H1 (cell line): Measurements from ENCODE around the gene RPS15. TPM values are rescaled to one million over a fixed set of nuclear protein-coding genes. Genes with fewer than 3 reads are reported as not detected.

Experiments used
- CHD7 ChIP-seq: fragments of 300-600 bp; sonication (generic); IDR thresholded peaks from 2 replicates; pipeline ENCODE4 v1.7.1; 2012; ENCODE audit warnings: low read length, moderate library complexity, mild to moderate bottlenecking, inconsistent platforms; ENCODE audit not compliant: insufficient replicate concordance
- CREB1 ChIP-seq: IDR thresholded peaks from 2 replicates; pipeline ENCODE4 v1.6.1; 2012; ENCODE audit warnings: inconsistent platforms
- CTCF ChIP-seq, 3 experiments: IDR thresholded peaks; 1 replicate in 2 of 3; 2 replicates in 1 of 3; pipeline versions ENCODE4 v1.5.1 to v1.6.1; 2011; ENCODE audit warnings: low read length in 3 of 3, mild to moderate bottlenecking in 3 of 3, inconsistent platforms in 2 of 3, low read depth in 1 of 3, moderate library complexity in 1 of 3; ENCODE audit not compliant: insufficient read depth in 1 of 3; ENCODE audit errors: control extremely low read depth in 1 of 3
- EZH2 ChIP-seq: fragments of 200-600 bp; sonication (generic); IDR thresholded peaks from 2 replicates; pipeline ENCODE4 v1.7.1; 2012; ENCODE audit warnings: low read depth, mild to moderate bottlenecking, moderate library complexity, low read length, inconsistent platforms; ENCODE audit not compliant: severe bottlenecking
- POLR2AphosphoS5 ChIP-seq: IDR thresholded peaks from 2 replicates; pipeline ENCODE4 v1.6.1; 2011; ENCODE audit warnings: low read depth, low read length
- SIX5 ChIP-seq: IDR thresholded peaks from 2 replicates; pipeline ENCODE4 v1.6.1; 2011; ENCODE audit warnings: mild to moderate bottlenecking, low read depth, low read length
- TEAD4 ChIP-seq: IDR thresholded peaks from 2 replicates; pipeline ENCODE4 v1.6.1; 2012; ENCODE audit warnings: low read depth, low read length, inconsistent platforms, mixed read lengths
- polyA plus RNA-seq, 7 experiments: library from polyadenylated mRNA; depleted of rRNA in 3 of 7; stranded (reverse) in 5 of 7; unstranded in 2 of 7; fragments of >200 nt in 5 of 7; fragments of 200-250 nt in 2 of 7; gene quantifications; 1 replicate in 5 of 7; 2 replicates in 1 of 7; 4 replicates in 1 of 7; pipeline versions ENCODE4 v1.2.1 to v1.2.3, GENCODE V29; 2011 to 2013; ENCODE audit warnings: missing spikeins in 2 of 7, mixed read lengths in 2 of 7
- total RNA-seq: library from RNA; stranded (reverse); fragmentation: NEBNext Ultra II Directional; extraction: Animal tissue kit (Norgen Biotek cat#: 25700); gene quantifications from 2 replicates; pipeline ENCODE4 v1.2.1, GENCODE V29; 2021

Gene RPS15
- total and polyA plus RNA-seq, 2 of the 8 experiments (the other 6 are each of a cell fraction or from before 2014, with no cell fraction given): 1,562 to 3,890 TPM

DNA sequence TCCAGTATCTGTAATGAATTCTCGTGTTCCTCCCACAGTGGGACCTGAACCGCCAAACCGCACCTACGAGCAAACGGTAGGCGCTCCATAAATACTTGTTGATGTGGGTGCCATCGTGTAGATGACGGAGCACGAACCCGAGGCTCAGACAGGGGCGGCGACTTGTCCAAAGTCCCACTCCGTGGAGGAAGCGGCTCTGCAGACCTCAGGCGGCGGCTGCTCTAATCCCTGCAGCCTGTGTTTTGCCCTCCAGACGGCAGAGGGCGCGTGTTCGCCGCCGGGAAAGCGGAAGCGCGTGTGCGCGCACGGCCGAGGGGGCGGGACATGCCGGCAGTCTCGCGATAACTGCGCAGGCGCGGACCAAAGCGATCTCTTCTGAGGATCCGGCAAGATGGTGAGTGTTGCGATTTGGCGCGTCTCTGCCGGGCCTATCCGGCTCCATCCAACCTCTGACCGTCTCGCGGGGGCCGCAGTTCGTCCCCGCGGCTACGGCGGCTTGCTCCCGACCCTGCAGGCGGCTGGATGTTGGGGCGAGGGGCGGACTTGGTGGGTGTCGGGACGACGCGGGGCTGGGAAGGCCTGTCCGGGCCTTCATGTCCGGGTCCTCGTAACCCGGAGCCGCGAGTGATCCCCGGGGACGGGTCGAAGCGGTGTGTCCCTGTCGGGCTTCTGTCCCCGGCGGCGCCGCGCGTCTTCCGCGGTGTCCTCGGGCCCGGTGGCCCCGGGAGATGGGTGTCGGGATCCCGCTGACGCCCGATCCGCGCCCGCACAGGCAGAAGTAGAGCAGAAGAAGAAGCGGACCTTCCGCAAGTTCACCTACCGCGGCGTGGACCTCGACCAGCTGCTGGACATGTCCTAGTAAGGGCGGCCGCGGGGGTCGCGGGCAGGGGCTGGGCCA lies at the start of gene RPS15 (continued):
- no peak for TF ChIP-seq CHD7
- TF ChIP-seq SIX5: no peak
- peak; percentile 99 for TF ChIP-seq POLR2AphosphoS5
- TF ChIP-seq TEAD4: 0 out of 2 replicates have a peak, but pooled peaks have one; percentile 9
- TF ChIP-seq EZH2: no peak
- TF ChIP-seq CTCF (IDR thresholded peaks at IDR 0.05; ENCODE audit: control extremely low read depth in 1 of 3, insufficient read depth in 1 of 3, low read depth in 1 of 3, low read length in 3 of 3): peak; percentile 91 to 97 (median 92)
- peak; percentile 81 for TF ChIP-seq CREB1
